Ovary (tissue), 3 donors: Measurements from ENCODE around the gene DERL3.

Experiments used
- CTCF ChIP-seq, 3 donors: fragments of 450-650 bp in 2 of 3; fragments of 200-600 bp in 1 of 3; IDR thresholded peaks; one replicate each; pipeline versions ENCODE4 v1.5.1 to v1.8.0; 2016 to 2022; ENCODE audit warnings: antibody characterized with exemption in 3 of 3, mild to moderate bottlenecking in 1 of 3
- POLR2A ChIP-seq: fragments of 450-650 bp; IDR thresholded peaks from one replicate; pipeline ENCODE4 v1.6.1; 2017; ENCODE audit warnings: antibody characterized with exemption, mild to moderate bottlenecking, moderate library complexity
- donor health status: DM: no; HTN: no; CAD: no.

GRCh38 chr22:23858484-23858815 is 19.6 kb upstream of the DERL3 start:
- no peak for TF ChIP-seq CTCF (IDR thresholded peaks at IDR 0.05)
- no peak for TF ChIP-seq POLR2A
